NCI-H2171 (cell line): ENCODE measurements around the gene UBAP1L.
"Not testable (repeated sequence)": the region's sequence is repeated elsewhere in the genome, so short reads cannot be mapped to it uniquely, and the experiment has no call there.

Source experiments
- DNase-seq: peaks from one replicate; lab custom pipeline; 2025; lab: John Stamatoyannopoulos, UW

UBAP1L gene

GRCh38 chr15:65044724-65045481 lies 70.1 kb downstream of the UBAP1L start, which contains the start of gene SLC51B:
SLC51B (plus strand) TSS chr15:65045387; CDS start chr15:65050005, 4,618 bp downstream.
- no peak for DNase-seq

- DNase-seq, result not testable (repeated sequence)
These were observed 70.8 kb downstream of the UBAP1L start for GRCh38 chr15:65044218-65044617.

- no peak for DNase-seq
These were observed 72.1 kb downstream of the UBAP1L start for GRCh38 chr15:65042776-65043327.
